ENCODE data around the gene CFI. TPM values are rescaled to one million over a fixed set of nuclear protein-coding genes. Genes with fewer than 3 reads are reported as not detected.

The CFI gene
- total RNA-seq = 9.5 and 16.6 TPM in 2 replicates

DNA sequence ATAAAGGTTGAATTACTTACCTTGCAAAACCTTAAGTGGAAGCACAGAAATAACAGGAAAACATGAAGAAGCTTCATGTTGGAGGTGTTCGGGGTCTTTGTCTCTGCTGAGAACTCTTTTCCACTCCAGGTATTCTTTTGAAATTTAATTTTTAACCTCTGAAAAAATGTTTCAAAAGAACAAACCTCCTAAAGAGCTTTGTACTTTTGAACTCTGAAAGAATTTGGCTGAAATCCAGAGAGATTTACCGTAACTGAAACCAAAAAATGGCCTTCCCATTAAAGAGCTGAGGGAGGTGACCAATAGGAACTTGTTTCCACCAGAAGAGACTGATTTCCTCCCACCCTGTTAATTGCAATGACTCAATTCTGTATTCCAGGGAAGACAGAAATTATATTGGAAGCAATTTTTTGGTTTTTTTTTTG, at the start of gene CFI:
Gene CFI, minus strand, starts transcription at position 105 of the 425 bp plus-strand sequence. Its CDS starts 28 bp downstream, at position 77.

DNA sequence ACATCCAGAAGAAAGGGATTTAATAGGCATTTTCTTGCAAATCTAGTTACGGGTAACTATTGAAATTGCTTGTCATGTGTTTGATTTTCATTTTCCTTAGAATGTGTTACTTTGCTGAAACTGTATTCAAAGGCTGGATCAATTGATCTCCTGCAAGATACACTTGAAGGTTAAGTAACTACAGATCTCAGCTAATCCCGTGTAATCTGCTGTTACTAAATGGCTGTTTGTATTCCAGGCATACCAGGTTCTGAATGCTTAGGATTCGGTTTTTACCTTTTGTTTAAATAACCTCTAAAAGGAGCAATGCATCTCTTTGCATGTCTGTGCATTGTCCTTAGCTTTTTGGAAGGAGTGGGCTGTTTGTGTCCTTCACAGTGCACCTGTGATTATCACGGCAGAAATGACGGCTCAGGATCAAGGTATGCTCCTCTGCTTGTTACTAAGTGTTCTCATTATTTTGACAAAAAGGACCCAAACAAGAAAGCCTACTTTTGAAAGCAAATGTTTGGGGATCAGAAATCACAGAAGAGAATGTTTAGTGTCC, 46.2 kb upstream of the CFI start, which contains the start of gene LRIT3:
Gene LRIT3, plus strand, starts transcription at position 212 of the 547 bp plus-strand sequence. Its CDS starts 95 bp downstream, at position 307.

DNA sequence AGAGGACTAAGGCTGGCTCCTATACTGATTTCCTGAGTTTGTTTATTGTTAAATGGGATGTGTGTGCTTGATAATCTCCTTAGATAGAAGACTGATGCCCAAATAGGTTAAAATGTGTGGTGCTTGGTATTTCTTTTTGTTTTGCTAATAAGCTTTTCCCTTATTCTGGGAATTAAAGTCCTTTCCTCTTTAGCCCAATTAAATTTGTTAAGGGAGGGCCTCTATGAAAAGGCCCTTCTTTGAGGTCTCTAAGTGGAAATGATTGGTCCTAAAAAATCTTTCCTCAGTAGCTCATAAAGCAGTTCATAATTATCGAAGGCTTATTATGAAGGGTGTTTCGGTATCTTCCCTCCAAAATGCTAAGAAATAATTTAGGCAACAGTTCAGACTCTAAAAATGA, 25.9 kb upstream of the CFI start, which contains the start of gene RRH:
Gene RRH, plus strand, starts transcription at position 301 of the 400 bp plus-strand sequence. Its CDS starts 56 bp downstream, at position 357.

DNA sequence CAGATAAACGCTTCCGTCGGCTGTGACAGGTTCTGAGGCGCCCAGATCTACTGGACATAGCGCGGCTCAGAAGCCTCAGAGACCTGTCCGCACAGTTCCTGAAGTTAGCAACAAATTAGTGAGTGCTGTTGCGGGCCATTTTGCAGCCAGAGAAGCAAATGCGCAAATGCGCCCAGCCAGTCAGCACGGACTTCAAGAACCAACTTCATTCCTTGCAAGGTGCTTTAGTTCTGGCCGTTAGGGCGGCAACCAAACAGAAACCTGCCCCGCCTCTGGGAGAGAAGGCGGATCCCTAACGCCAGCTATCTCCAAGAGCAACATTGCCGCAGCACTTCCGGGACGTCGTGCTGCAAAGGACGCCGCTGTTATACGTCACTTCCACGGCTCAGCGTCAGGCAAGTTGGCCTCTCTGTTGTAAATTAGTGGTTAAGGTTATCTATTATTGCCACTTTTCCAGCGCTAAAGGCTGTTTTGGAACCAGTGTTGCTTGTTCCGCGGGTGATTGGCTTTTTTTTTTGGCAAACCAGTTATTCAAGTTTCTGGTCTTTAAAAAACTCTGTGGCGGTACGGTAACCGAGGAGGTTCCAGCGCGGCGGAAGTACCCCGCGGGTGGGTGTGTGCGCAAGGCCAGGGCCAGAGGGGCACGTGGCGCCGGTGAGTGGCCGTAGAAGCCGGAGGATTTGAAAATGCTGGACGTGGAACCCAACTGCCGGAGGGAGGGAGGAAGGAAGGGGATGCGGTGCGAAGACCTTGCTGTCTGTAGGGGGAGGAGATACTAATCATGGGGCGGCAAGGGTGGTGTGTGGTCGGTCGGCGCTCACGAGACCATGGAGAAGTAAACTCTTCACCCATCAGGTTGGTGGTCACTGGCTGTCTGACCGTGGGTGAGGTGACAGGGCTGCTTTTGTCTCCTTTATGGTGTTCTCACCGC, 13.6 kb upstream of the CFI start, which contains the start of gene GAR1:
Gene GAR1, plus strand, starts transcription at position 612 of the 931 bp plus-strand sequence. CDS start 403 bp downstream, outside the sequence.

DNA sequence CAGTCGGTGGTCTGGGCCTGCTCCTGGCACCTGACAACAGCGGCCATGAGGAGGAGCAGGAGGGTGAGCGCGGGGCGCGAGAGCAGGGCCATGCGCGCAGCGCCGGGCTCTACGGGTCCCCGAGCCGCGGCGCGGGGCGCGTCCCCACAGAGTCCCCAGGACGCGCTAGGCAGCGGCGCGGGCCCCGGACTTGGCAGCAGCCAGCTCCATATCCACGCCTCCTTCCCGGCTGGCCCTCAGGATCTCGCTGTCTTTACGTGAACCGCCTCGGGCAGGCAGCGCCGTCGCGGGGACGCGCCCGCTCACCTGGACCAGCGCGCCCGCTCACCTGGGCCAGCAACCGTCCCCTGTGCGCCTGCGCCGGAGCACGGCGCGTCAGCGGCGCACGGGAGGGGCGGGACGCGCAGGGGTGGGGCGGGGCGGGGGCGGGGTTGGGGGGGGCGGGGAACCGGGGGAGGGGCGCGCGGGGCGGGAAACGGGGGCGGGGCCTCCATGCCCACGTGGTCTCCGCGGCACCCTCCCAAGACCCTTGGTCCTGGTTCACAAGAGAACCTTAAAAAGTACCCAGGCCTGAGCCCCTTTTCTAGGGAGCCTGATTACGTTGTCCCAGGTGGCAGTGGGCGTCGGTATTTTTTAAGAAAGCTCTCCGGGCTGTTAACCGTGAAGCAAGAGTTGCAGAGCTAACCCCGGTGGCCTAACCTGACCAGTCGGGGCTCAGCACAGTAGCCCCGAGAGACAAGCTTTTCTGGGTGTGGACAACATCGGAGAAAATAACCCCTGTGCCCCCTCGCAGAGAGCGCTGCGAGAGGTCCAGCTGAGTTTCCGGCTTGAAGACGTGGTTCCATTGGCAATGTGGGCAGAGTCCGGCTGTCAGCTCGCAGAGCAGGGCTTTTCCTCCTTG, 71.8 kb downstream of the CFI start, which contains the start of gene PLA2G12A:
Gene PLA2G12A, minus strand, starts transcription at position 353 of the 901 bp plus-strand sequence. Its CDS starts 261 bp downstream, at position 92.

DNA sequence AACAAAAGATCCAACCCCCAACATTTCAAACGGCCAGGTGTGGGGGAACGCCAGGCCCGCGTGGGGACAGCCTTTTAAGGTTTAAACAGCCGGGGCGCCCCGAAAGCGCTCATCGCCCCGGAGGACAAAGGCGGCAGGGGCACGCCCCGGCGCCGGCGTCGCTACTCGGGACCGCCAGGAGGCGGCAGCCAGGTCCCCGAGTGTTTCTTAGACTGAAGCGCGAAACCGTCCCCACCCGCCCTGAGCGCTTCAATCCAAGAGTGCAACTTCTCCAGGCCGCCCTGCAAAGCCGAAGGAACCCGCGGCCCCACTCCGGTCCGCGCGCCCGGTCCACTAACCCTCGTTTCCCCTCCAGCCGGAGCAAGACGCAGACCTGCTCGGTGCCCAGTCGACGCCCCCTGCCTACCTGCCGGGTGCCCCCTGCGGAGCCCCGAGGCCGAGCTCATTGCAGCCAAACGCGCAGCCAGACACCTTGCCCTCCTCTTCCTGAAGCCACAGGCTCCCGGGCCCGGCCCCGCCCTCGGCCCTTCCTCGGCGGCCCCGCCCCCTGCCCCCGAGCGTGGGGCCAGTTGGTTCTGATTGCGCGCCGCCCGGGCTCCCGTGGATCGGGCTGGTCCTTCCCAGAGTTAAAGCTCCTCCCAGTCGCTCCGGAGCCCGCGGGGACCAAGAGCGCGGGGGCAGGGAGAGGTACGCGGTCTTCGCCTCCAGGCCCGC, 98.7 kb downstream of the CFI start, which contains the start of gene CASP6:
Gene CASP6, minus strand, starts transcription at position 496 of the 714 bp plus-strand sequence. Its CDS starts 50 bp downstream, at position 446.

Other genes starting within 250 kb of the CFI start
- 30.5 and 33.3 TPM in 2 replicates for gene MCUB, start 241.8 kb downstream of the CFI start, total RNA-seq
- gene CASP6, start 98.6 kb downstream of the CFI start, total RNA-seq = 35.2 and 56.1 TPM in 2 replicates
- gene PLA2G12A, start 71.9 kb downstream of the CFI start, total RNA-seq = 27.9 and 39.2 TPM in 2 replicates
- gene GAR1, start 13.8 kb upstream of the CFI start, total RNA-seq = 4.4 and 6.2 TPM in 2 replicates
- 0.09 TPM in 1 of 2 replicates, not detected in the other for gene RRH, start 26.0 kb upstream of the CFI start, total RNA-seq
- under 0.01 and 0.09 TPM in 2 replicates for gene LRIT3, start 46.1 kb upstream of the CFI start, total RNA-seq
- under 0.01 TPM in 1 of 2 replicates, not detected in the other for gene EGF, start 110.9 kb upstream of the CFI start, total RNA-seq